IMR-90 (cell line): ENCODE data around the gene PADI1. TPM values are rescaled to one million over a fixed set of nuclear protein-coding genes. Genes with fewer than 3 reads are reported as not detected.

ENCODE experiments used
- ATAC-seq: fragments of 200-7000 bp; cut with Tn5 transposase; 2 replicates; pipeline ENCODE4 v1.9.1; 2020; ENCODE audit warnings: low read depth, mild to moderate bottlenecking, moderate library complexity
- BruUV-seq: library from RNA; stranded (reverse); fragments of 400-500 nt; replicated peaks from 2 replicates; lab custom pipeline; 2021; lab: Mats Ljungman, UMichigan
- CTCF ChIA-PET: fragments of 300-600 bp; formaldehyde crosslinking; extraction: SDS; loops from one replicate; lab custom pipeline; 2021; ENCODE audit warnings: antibody characterized with exemption; lab: Yijun Ruan, JAX
- POLR2A ChIA-PET: fragments of 300-600 bp; sonication (Branson Sonifier 250); formaldehyde crosslinking; loops from one replicate; lab custom pipeline; 2022; ENCODE audit warnings: antibody characterized with exemption; ENCODE audit not compliant: unreplicated experiment; lab: Charles Lee
- DNase-seq: peaks from one replicate; pipeline ENCODE4 v3.0.0; 2013
- H2AFZ ChIP-seq: replicated peaks from 2 replicates; pipeline ENCODE3; 2013; ENCODE audit warnings: low read length, mild to moderate bottlenecking; ENCODE audit not compliant: poor library complexity
- H2AK5ac ChIP-seq: 2 replicates; pipeline ENCODE4 v1.6.1; 2013; ENCODE audit warnings: low read depth, low read length, inconsistent platforms
- H2AK9ac ChIP-seq: replicated peaks from 2 replicates; pipeline ENCODE3; 2013; ENCODE audit warnings: mild to moderate bottlenecking, low read depth, low read length, moderate library complexity; ENCODE audit not compliant: poor library complexity
- H2BK120ac ChIP-seq: 2 replicates; pipeline ENCODE4 v1.6.1; 2013; ENCODE audit warnings: low read depth, low read length, inconsistent platforms
- H2BK15ac ChIP-seq: 3 replicates; pipeline ENCODE4 v1.6.1; 2013; ENCODE audit warnings: low read depth, low read length, inconsistent platforms
- H2BK20ac ChIP-seq: 2 replicates; pipeline ENCODE4 v1.6.1; 2013; ENCODE audit warnings: low read depth, mild to moderate bottlenecking, inconsistent platforms, low read length, moderate library complexity
- H2BK5ac ChIP-seq: 2 replicates; pipeline ENCODE4 v1.6.1; 2013; ENCODE audit warnings: mild to moderate bottlenecking, low read depth, low read length, inconsistent platforms; ENCODE audit not compliant: poor library complexity, severe bottlenecking
- H3K14ac ChIP-seq: replicated peaks from 2 replicates; pipeline ENCODE4 v1.6.1; 2013; ENCODE audit warnings: low read depth, low read length, inconsistent platforms
- H3K18ac ChIP-seq: 2 replicates; pipeline ENCODE4 v1.6.1; 2013; ENCODE audit warnings: low read depth, low read length, control low read depth
- H3K23ac ChIP-seq: 2 replicates; pipeline ENCODE4 v1.6.1; 2013; ENCODE audit warnings: low read depth, low read length, inconsistent platforms
- H3K27ac ChIP-seq: 2 replicates; pipeline ENCODE4 v1.5.1; 2013; ENCODE audit warnings: mild to moderate bottlenecking, control low read depth, low read length; ENCODE audit not compliant: insufficient read depth
- H3K27me3 ChIP-seq: 2 replicates; pipeline ENCODE4 v1.6.1; 2013; ENCODE audit warnings: low read length; ENCODE audit not compliant: control insufficient read depth, insufficient read depth
- H3K36me3 ChIP-seq: 2 replicates; pipeline ENCODE4 v1.6.1; 2013; ENCODE audit warnings: low read length, mixed read lengths; ENCODE audit not compliant: control insufficient read depth, insufficient read depth
- H3K4ac ChIP-seq: 2 replicates; pipeline ENCODE4 v1.6.1; 2013; ENCODE audit warnings: low read depth, low read length, inconsistent platforms
- H3K4me1 ChIP-seq: 2 replicates; pipeline ENCODE4 v1.6.1; 2013; ENCODE audit warnings: low read length, mixed read lengths; ENCODE audit not compliant: control insufficient read depth, insufficient read depth
- H3K4me2 ChIP-seq: 2 replicates; pipeline ENCODE4 v1.6.1; 2013; ENCODE audit warnings: low read depth, mild to moderate bottlenecking, control low read depth, low read length, moderate library complexity
- H3K4me3 ChIP-seq: 2 replicates; pipeline ENCODE4 v1.5.1; 2013; ENCODE audit warnings: low read depth, mild to moderate bottlenecking, control low read depth, low read length, moderate library complexity; ENCODE audit not compliant: insufficient read depth
- H3K56ac ChIP-seq: 2 replicates; pipeline ENCODE4 v1.6.1; 2013; ENCODE audit warnings: low read length, inconsistent platforms; ENCODE audit not compliant: insufficient read depth; ENCODE audit errors: extremely low read depth
- H3K79me1 ChIP-seq, 2 experiments: 2 replicates each; pipeline ENCODE4 v1.6.1; 2013; ENCODE audit warnings: low read length in 2 of 2, inconsistent platforms in 1 of 2, low read depth in 1 of 2
- H3K9ac ChIP-seq: 2 replicates; pipeline ENCODE4 v1.6.1; 2013; ENCODE audit warnings: low read depth, low read length, control low read depth
- H3K9me1 ChIP-seq: 2 replicates; pipeline ENCODE4 v1.6.1; 2013; ENCODE audit warnings: low read length, inconsistent platforms; ENCODE audit not compliant: insufficient read depth
- H3K9me3 ChIP-seq: 2 replicates; pipeline ENCODE4 v1.6.1; 2013; ENCODE audit warnings: low read length; ENCODE audit not compliant: control insufficient read depth, insufficient read depth
- H4K20me1 ChIP-seq: 2 replicates; pipeline ENCODE4 v1.6.1; 2013; ENCODE audit warnings: low read length, inconsistent platforms; ENCODE audit not compliant: insufficient read depth
- H4K5ac ChIP-seq: 2 replicates; pipeline ENCODE4 v1.6.1; 2013; ENCODE audit warnings: mild to moderate bottlenecking, low read depth, low read length, control low read depth
- H4K8ac ChIP-seq, 2 experiments: 2 replicates each; pipeline ENCODE4 v1.6.1; 2013; ENCODE audit warnings: low read depth in 2 of 2, low read length in 2 of 2, control low read depth in 1 of 2, inconsistent platforms in 1 of 2
- H4K91ac ChIP-seq: 2 replicates; pipeline ENCODE4 v1.6.1; 2013; ENCODE audit warnings: low read depth, low read length, inconsistent platforms; ENCODE audit not compliant: insufficient read depth
- CTCF ChIP-seq: conservative IDR thresholded peaks from 2 replicates; pipeline ENCODE4 v1.5.1; 2012; ENCODE audit warnings: mild to moderate bottlenecking, low read depth, low read length, improper control_type of control experiment
- MAFK ChIP-seq: IDR thresholded peaks from 2 replicates; pipeline ENCODE4 v1.6.1; 2012; ENCODE audit warnings: low read depth, low read length, improper control_type of control experiment
- MAZ ChIP-seq: IDR thresholded peaks from 2 replicates; pipeline ENCODE4 v1.6.1; 2012; ENCODE audit warnings: low read depth, mild to moderate bottlenecking, low read length, improper control_type of control experiment, moderate library complexity, borderline replicate concordance
- MXI1 ChIP-seq: IDR thresholded peaks from 2 replicates; pipeline ENCODE4 v1.6.1; 2012; ENCODE audit warnings: low read depth, mild to moderate bottlenecking, low read length, moderate library complexity, borderline replicate concordance
- RFX5 ChIP-seq: IDR thresholded peaks from 2 replicates; pipeline ENCODE4 v1.8.0; 2012; ENCODE audit warnings: low read depth, mild to moderate bottlenecking, low read length, moderate library complexity
- WGBS, 2 experiments: methylation state at CpG; one replicate each; pipeline versions ENCODE4 v1.1.5 to v1.1.7; 2013; ENCODE audit warnings: missing lambda C conversion rate in 2 of 2; ENCODE audit not compliant: insufficient read length in 1 of 2; ENCODE audit errors: extremely low coverage in 2 of 2; 5-methylcytosine and 5-hydroxymethylcytosine counted together
- dilution Hi-C: fragments of 300-500 bp; cut with HindIII; formaldehyde crosslinking; loops from one replicate; pipeline ENCODE4 v1.14.3; 2018; ENCODE audit warnings: low sequenced_read_pairs; ENCODE audit not compliant: unreplicated experiment
- in situ Hi-C: fragments of 300-500 bp; cut with MboI; formaldehyde crosslinking; loops from 3 replicates; pipeline ENCODE4 v1.14.3; 2019; ENCODE audit warnings: low sequenced_read_pairs, inconsistent platforms, mixed read lengths
- intact Hi-C: fragments of 100-400 bp; cut with micrococcal nuclease; formaldehyde crosslinking; loops from 2 replicates; pipeline ENCODE4 v1.10.0; 2022
- polyA plus RNA-seq, 3 experiments: library from polyadenylated mRNA; depleted of rRNA; stranded (reverse); fragments of >200 nt; gene quantifications; 2 replicates each; pipeline ENCODE4 v1.2.3, GENCODE V29; 2012; ENCODE audit warnings: low replicate concordance in 1 of 3
- total RNA-seq: library from RNA; depleted of rRNA; stranded (reverse); fragments of >200 nt; gene quantifications from 2 replicates; pipeline ENCODE4 v1.2.3, GENCODE V29; 2012

PADI1 gene
- total and polyA plus RNA-seq, 2 of the 4 experiments (the other 2 are of a cell fraction), result 0.17 TPM; not detected in 1

GRCh38 chr1:17222557-17222956 lies 17.6 kb downstream of the PADI1 start:
- POLR2A ChIA-PET, result no interaction called here
- BruUV-seq, result no TSS peak

More at GRCh38 chr1:17222557-17222956, 17.6 kb downstream of the PADI1 start:
- no peak overlapping the region for H4K91ac ChIP-seq
- H3K9me3 ChIP-seq, result no peaks in the 10 kb centered on the region
- no peak overlapping the region for H2BK20ac ChIP-seq
- no peaks in the 10 kb centered on the region for H3K36me3 ChIP-seq
- no peak overlapping the region for H4K8ac ChIP-seq
- H2AFZ ChIP-seq, result no peak overlapping the region
- peaks cover 49% of the 10 kb centered on the region for H3K27me3 ChIP-seq
- dilution Hi-C loops (no loop called here), intact Hi-C loops (no loop called here), in situ Hi-C loops (no loop called here)
- no peak overlapping the region for H3K56ac ChIP-seq
- no peak overlapping the region for H3K27ac ChIP-seq
- H3K23ac ChIP-seq, result no peak overlapping the region
- H3K4me1 ChIP-seq, result no peaks in the 10 kb centered on the region
- no peak overlapping the region for H3K14ac ChIP-seq
- no peak overlapping the region for H2BK15ac ChIP-seq
- no peak overlapping the region for H3K4ac ChIP-seq
- CTCF ChIA-PET, result interaction anchor here (1.7 kb wide), 1 partner anchor 10 kb away, joined by 8 read pairs; no protein-coding TSS in a partner anchor
- H2AK5ac ChIP-seq, result no peak overlapping the region
- ATAC-seq (no peak), DNase-seq (no peak)
- H2BK120ac ChIP-seq, result no peak overlapping the region
- no peak overlapping the region for H3K4me2 ChIP-seq
- H3K9me1 ChIP-seq, result 0 out of 2 replicates have a peak, but pooled peaks cover 5% of the 10 kb centered on the region
- H3K79me1 ChIP-seq, result no peaks in the 10 kb centered on the region
- H4K5ac ChIP-seq, result no peak overlapping the region
- TF ChIP-seq RFX5 (no peak), MXI1 (no peak), MAZ (no peak), CTCF (no peak), MAFK (no peak)
- H3K4me3 ChIP-seq, result no peak overlapping the region
- H2BK5ac ChIP-seq, result no peak overlapping the region
- 81% methylated on average over 8 of the region's 14 CpGs; no CpG with 5 or more reads in 1 of the 2 experiments for WGBS, 2 experiments
- no peak overlapping the region for H3K18ac ChIP-seq
- no peak overlapping the region for H2AK9ac ChIP-seq
- no peaks in the 10 kb centered on the region for H4K20me1 ChIP-seq
- no peak overlapping the region for H3K9ac ChIP-seq
